ENCODE data around the gene CHSY1. TPM values are rescaled to one million over a fixed set of nuclear protein-coding genes. Genes with fewer than 3 reads are reported as not detected.

Gene CHSY1
- total RNA-seq, 6 experiments from 2014 or later = 29.2 to 44.2 (median 40.0) TPM

DNA sequence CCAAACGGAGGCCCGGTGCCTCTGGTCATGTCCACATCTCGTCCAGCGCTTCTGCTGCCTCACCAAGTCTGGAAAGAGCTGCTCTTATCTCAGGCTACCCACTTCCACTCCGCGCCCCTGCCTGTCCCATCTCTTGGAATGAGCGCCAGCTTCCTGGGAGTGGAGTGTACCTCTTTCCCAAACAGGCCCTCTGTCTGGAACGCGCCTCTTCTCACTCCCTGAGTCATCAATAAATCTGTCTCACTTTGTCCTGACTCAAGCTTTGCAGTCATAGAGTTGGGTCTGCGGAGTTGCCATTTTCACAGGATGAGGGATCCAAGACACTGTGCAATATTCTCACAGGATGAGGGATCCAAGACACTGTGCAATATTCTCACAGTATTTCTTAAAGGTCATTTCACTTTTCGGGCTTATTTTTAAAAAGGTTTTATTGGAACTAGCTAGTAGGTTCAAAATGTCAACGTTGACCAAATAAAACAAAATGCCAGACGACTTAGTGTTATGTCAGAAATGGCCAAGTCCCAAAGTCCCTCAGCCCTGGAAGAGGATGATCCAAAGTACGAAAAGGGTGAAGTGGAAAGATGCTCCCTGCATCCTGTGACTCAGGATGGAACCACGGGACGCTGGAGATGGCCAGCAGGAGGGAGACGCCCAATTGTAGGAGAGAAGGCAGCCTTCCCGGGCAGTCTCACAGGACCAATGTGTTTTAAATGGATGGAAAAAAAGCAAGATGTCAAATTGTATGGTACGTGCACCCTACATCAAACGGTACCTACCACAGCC, 81.1 kb downstream of the CHSY1 start:
- H3K27me3 Mint-ChIP-seq (ENCODE audit: insufficient read depth) = peaks cover 2% of the 10 kb centered on the region
- peaks cover 64% of the 10 kb centered on the region for H3K4me1 Mint-ChIP-seq (ENCODE audit: low read depth)
- peak overlapping the region; percentile 86; the same call in 1 of the 2 replicates for H3K27ac Mint-ChIP-seq
- peaks cover 16% of the 10 kb centered on the region for H3K9me3 Mint-ChIP-seq
- TF ChIP-seq, protein P1, sequence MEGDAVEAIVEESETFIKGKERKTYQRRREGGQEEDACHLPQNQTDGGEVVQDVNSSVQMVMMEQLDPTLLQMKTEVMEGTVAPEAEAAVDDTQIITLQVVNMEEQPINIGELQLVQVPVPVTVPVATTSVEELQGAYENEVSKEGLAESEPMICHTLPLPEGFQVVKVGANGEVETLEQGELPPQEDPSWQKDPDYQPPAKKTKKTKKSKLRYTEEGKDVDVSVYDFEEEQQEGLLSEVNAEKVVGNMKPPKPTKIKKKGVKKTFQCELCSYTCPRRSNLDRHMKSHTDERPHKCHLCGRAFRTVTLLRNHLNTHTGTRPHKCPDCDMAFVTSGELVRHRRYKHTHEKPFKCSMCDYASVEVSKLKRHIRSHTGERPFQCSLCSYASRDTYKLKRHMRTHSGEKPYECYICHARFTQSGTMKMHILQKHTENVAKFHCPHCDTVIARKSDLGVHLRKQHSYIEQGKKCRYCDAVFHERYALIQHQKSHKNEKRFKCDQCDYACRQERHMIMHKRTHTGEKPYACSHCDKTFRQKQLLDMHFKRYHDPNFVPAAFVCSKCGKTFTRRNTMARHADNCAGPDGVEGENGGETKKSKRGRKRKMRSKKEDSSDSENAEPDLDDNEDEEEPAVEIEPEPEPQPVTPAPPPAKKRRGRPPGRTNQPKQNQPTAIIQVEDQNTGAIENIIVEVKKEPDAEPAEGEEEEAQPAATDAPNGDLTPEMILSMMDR (IDR thresholded peaks at IDR 0.05) = no peak
- peak; percentile 26 for DNase-seq
- peaks cover 47% of the 10 kb centered on the region for H3K36me3 Mint-ChIP-seq (ENCODE audit: low read depth)
- H3K4me3 Mint-ChIP-seq = peak overlapping the region; percentile 71; the same call in 1 of the 2 replicates

DNA sequence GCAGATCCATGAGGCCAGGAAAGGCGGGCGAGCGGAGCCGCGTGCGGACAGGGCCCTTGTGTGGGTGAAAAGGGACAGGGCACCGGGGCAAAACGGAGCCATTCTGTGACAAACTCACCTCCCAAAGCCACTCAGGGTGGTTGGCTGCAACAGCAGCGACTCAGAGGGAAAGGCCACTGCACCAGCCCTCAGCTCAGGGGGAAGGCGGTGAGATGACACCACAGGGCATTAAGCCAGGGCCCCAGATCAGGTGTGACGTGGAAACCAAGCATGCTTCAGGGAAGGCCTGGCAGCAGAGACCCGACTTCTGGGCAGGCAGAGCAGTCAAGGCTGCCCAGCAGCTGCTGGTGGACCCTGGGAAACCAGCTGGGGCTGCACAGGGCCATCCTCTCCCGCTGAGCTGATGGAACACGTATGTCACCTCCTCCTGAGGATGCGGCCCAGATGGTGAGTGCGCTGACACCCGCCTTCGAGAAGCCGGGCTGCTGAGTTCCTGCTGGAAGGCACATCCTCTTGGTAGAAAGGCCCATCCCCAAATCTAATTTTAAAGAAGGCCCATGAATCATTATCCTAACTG, 82.3 kb downstream of the CHSY1 start:
- H3K4me1 Mint-ChIP-seq (ENCODE audit: low read depth) = peaks cover 64% of the 10 kb centered on the region
- peaks cover 28% of the 10 kb centered on the region for H3K9me3 Mint-ChIP-seq
- H3K36me3 Mint-ChIP-seq (ENCODE audit: low read depth) = peaks cover 47% of the 10 kb centered on the region
- TF ChIP-seq, protein P1 (IDR thresholded peaks at IDR 0.05) = no peak
- H3K4me3 Mint-ChIP-seq = peak overlapping the region; percentile 50; the same call in 1 of the 2 replicates
- no peak for DNase-seq
- peak overlapping the region; percentile 94 for H3K27ac Mint-ChIP-seq
- peaks cover 2% of the 10 kb centered on the region for H3K27me3 Mint-ChIP-seq (ENCODE audit: insufficient read depth)

DNA sequence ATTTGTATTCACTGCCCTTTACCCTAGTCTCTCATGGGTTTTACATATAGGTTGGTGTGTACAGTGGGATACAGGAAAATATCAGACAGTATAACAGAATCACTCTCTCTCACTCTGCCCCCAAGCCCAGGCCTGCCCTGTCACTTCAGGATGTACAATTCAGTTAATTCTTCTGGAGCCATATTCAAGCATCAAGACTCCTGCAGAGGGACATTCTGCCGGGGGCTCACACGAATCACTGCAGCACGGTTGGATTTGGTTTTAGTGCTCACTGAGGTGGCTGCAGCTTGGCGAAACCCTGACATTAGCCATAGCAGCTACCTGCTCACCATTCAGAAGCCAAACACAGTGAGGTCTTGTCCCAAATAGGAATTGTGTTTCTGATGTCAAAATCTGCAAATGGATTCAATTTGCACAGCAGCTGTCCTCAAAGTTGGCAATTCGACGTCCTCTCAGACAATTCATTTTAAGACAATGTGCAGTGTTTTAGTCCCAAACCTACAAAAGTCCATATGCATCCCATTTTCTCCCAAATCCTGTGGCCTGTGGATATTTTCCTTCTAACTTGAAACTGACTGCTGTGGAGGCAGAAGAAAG, 82.9 kb downstream of the CHSY1 start:
- TF ChIP-seq, protein P1 (IDR thresholded peaks at IDR 0.05) = no peak
- H3K27ac Mint-ChIP-seq = peak overlapping the region; percentile 94
- no peak overlapping the region for H3K4me3 Mint-ChIP-seq
- peaks cover 34% of the 10 kb centered on the region for H3K9me3 Mint-ChIP-seq
- DNase-seq = no peak
- H3K27me3 Mint-ChIP-seq (ENCODE audit: insufficient read depth) = peaks cover 2% of the 10 kb centered on the region
- H3K36me3 Mint-ChIP-seq (ENCODE audit: low read depth) = peaks cover 47% of the 10 kb centered on the region
- H3K4me1 Mint-ChIP-seq (ENCODE audit: low read depth) = peaks cover 64% of the 10 kb centered on the region

DNA sequence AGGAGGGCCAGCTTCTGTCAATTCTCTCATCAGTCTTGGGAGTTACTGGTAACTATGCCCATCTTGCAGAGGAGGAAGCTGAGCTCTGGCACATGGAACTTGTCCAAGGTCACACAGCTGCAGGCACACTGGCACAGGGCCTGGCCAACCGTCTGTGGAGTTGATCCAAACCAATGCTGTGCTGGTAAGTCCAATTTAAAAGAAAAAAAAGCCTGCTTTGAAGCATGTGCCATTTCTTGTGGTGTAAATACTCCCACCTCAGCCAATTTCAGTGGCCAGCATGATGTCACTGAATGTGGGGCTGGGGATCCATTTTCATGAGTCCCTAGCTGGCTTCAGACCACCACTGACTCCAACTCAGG, 83.4 kb downstream of the CHSY1 start:
- peaks cover 64% of the 10 kb centered on the region for H3K4me1 Mint-ChIP-seq (ENCODE audit: low read depth)
- H3K27me3 Mint-ChIP-seq (ENCODE audit: insufficient read depth) = peaks cover 2% of the 10 kb centered on the region
- peak overlapping the region; percentile 41 for H3K4me3 Mint-ChIP-seq
- H3K27ac Mint-ChIP-seq = peak overlapping the region; percentile 94
- TF ChIP-seq, protein P1 (IDR thresholded peaks at IDR 0.05) = no peak
- H3K9me3 Mint-ChIP-seq = peaks cover 38% of the 10 kb centered on the region
- no peak for DNase-seq
- peaks cover 46% of the 10 kb centered on the region for H3K36me3 Mint-ChIP-seq (ENCODE audit: low read depth)

DNA sequence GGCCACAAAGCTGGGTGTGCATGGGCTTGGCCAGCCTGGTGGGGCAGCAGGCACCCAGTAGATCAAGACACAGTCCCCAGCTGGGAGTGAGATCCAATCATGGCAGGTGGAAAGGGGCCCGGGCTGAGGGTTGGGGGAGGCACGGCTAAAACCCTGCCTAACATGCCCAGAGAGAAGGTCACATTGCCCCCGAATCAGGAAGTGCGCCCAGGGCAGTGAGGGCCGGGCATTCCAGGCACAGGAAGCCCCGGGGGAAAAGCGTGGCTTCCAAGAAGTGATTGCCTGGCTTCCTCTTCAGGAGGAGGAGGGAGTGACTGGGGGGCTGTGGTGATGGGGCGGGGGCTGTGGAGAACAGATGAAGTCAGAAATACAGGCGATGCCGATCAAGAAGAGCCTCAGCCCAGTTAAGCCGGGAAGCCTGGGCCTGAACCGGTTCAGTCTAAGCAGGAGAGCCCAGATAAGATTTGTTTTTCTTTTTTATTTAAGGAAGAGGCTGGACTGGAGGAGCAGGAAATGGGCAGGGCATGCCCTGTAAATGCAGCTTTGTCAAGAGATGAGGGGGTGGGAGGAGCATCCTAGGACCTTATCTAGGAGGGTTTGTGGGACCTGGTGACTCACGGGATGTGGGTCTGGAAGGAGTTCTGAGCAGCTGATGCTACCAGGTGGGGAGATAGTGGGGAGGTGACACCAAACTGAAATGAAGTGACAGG, 83.9 kb downstream of the CHSY1 start:
- Mint-ChIP-seq H3K4me3 (peak overlapping the region; percentile 41), H3K9me3 (peaks cover 38% of the 10 kb centered on the region), H3K27me3 (ENCODE audit: insufficient read depth) (peaks cover 2% of the 10 kb centered on the region), H3K36me3 (ENCODE audit: low read depth) (peaks cover 41% of the 10 kb centered on the region), H3K27ac (peak overlapping the region; percentile 94), H3K4me1 (ENCODE audit: low read depth) (peaks cover 60% of the 10 kb centered on the region)
- DNase-seq = peak; percentile 52
- TF ChIP-seq, protein P1 (IDR thresholded peaks at IDR 0.05) = no peak

Measured in HFFc6 (cell line).